ENCODE measurements around the gene CDAN1.
"Not testable (repeated sequence)": the region's sequence is repeated elsewhere in the genome, so short reads cannot be mapped to it uniquely, and the experiment has no call there.

The CDAN1 gene

GRCh38 chr15:42687740-42688139 is 49.2 kb downstream of the CDAN1 start:
- no peak overlapping the region for H3K9ac ChIP-seq (ENCODE audit: insufficient read length, low read depth)
- H3K36me3 ChIP-seq (ENCODE audit: insufficient read depth, insufficient read length, low read length) = peaks cover 75% of the 10 kb centered on the region
- H3K9me3 ChIP-seq (ENCODE audit: insufficient read depth, low read length) = 0 out of 2 replicates have a peak, but pooled peaks cover 5% of the 10 kb centered on the region
- no peak for DNase-seq (ENCODE audit: low read depth, low spot score)
- no peak for TF ChIP-seq YY1 (IDR thresholded peaks at IDR 0.05; ENCODE audit: insufficient read depth, insufficient read length)
- TF ChIP-seq ZNF274 (IDR thresholded peaks at IDR 0.05; ENCODE audit: low read depth, low read length) = no peak
- no peak for TF ChIP-seq SUZ12 (IDR thresholded peaks at IDR 0.05; ENCODE audit: extremely low read depth, insufficient read depth, insufficient read length)
- H3K4me3 ChIP-seq (ENCODE audit: insufficient read length, low read depth) = no peak overlapping the region
- H3K27me3 ChIP-seq (ENCODE audit: insufficient read depth, insufficient read length) = no peaks in the 10 kb centered on the region
- H3K4me1 ChIP-seq (ENCODE audit: insufficient read depth, insufficient read length) = no peaks in the 10 kb centered on the region

- no peak for TF ChIP-seq SUZ12 (IDR thresholded peaks at IDR 0.05; ENCODE audit: extremely low read depth, insufficient read depth, insufficient read length)
- TF ChIP-seq ZNF274 (IDR thresholded peaks at IDR 0.05; ENCODE audit: low read depth, low read length) = no peak
- TF ChIP-seq YY1 (IDR thresholded peaks at IDR 0.05; ENCODE audit: insufficient read depth, insufficient read length) = no peak
- DNase-seq (ENCODE audit: low read depth, low spot score) = no peak
Measured at GRCh38 chr15:42686281-42686680, 50.6 kb downstream of the CDAN1 start.

GRCh38 chr15:42681119-42681518 is 55.8 kb downstream of the CDAN1 start:
- H3K36me3 ChIP-seq (ENCODE audit: insufficient read depth, insufficient read length, low read length) = peaks cover 49% of the 10 kb centered on the region

More at GRCh38 chr15:42686281-42686680, 50.6 kb downstream of the CDAN1 start:
- H3K27me3 ChIP-seq (ENCODE audit: insufficient read depth, insufficient read length) = no peaks in the 10 kb centered on the region
- H3K36me3 ChIP-seq (ENCODE audit: insufficient read depth, insufficient read length, low read length) = peaks cover 74% of the 10 kb centered on the region
- H3K9me3 ChIP-seq (ENCODE audit: insufficient read depth, low read length) = 0 out of 2 replicates have a peak, but pooled peaks cover 5% of the 10 kb centered on the region
- no peak overlapping the region for H3K4me3 ChIP-seq (ENCODE audit: insufficient read length, low read depth)
- no peaks in the 10 kb centered on the region for H3K4me1 ChIP-seq (ENCODE audit: insufficient read depth, insufficient read length)
- H3K9ac ChIP-seq (ENCODE audit: insufficient read length, low read depth) = no peak overlapping the region

GRCh38 chr15:42680142-42680482 is 56.8 kb downstream of the CDAN1 start:
- DNase-seq (ENCODE audit: low read depth, low spot score); H3K4me1 ChIP-seq (ENCODE audit: insufficient read depth, insufficient read length); H3K4me3 ChIP-seq (ENCODE audit: insufficient read length, low read depth); H3K9me3 ChIP-seq (ENCODE audit: insufficient read depth, low read length); H3K27me3 ChIP-seq (ENCODE audit: insufficient read depth, insufficient read length); H3K9ac ChIP-seq (ENCODE audit: insufficient read length, low read depth): not testable (repeated sequence)
- peaks cover 48% of the 10 kb centered on the region for H3K36me3 ChIP-seq (ENCODE audit: insufficient read depth, insufficient read length, low read length)

More at GRCh38 chr15:42681119-42681518, 55.8 kb downstream of the CDAN1 start:
- Histone ChIP-seq H3K4me1 (ENCODE audit: insufficient read depth, insufficient read length) (no peaks in the 10 kb centered on the region), H3K9me3 (ENCODE audit: insufficient read depth, low read length) (no peaks in the 10 kb centered on the region), H3K4me3 (ENCODE audit: insufficient read length, low read depth) (no peak overlapping the region), H3K27me3 (ENCODE audit: insufficient read depth, insufficient read length) (no peaks in the 10 kb centered on the region), H3K9ac (ENCODE audit: insufficient read length, low read depth) (no peak overlapping the region)
- DNase-seq (ENCODE audit: low read depth, low spot score) = no peak
- no peak for TF ChIP-seq ZNF274 (IDR thresholded peaks at IDR 0.05; ENCODE audit: low read depth, low read length)

- peaks cover 45% of the 10 kb centered on the region for H3K36me3 ChIP-seq (ENCODE audit: insufficient read depth, insufficient read length, low read length)
- H3K9ac ChIP-seq (ENCODE audit: insufficient read length, low read depth) = no peak overlapping the region
- TF ChIP-seq SUZ12 (IDR thresholded peaks at IDR 0.05; ENCODE audit: extremely low read depth, insufficient read depth, insufficient read length) (no peak), ZNF274 (IDR thresholded peaks at IDR 0.05; ENCODE audit: low read depth, low read length) (no peak), YY1 (IDR thresholded peaks at IDR 0.05; ENCODE audit: insufficient read depth, insufficient read length) (no peak)
- no peaks in the 10 kb centered on the region for H3K27me3 ChIP-seq (ENCODE audit: insufficient read depth, insufficient read length)
- no peak for DNase-seq (ENCODE audit: low read depth, low spot score)
- H3K9me3 ChIP-seq (ENCODE audit: insufficient read depth, low read length) = no peaks in the 10 kb centered on the region
- H3K4me1 ChIP-seq (ENCODE audit: insufficient read depth, insufficient read length) = no peaks in the 10 kb centered on the region
- no peak overlapping the region for H3K4me3 ChIP-seq (ENCODE audit: insufficient read length, low read depth)
Measured at GRCh38 chr15:42679285-42680141, 57.4 kb downstream of the CDAN1 start.

- Histone ChIP-seq H3K9ac (ENCODE audit: insufficient read length, low read depth) (no peak overlapping the region), H3K4me1 (ENCODE audit: insufficient read depth, insufficient read length) (no peaks in the 10 kb centered on the region), H3K36me3 (ENCODE audit: insufficient read depth, insufficient read length, low read length) (peaks cover 19% of the 10 kb centered on the region), H3K27me3 (ENCODE audit: insufficient read depth, insufficient read length) (no peaks in the 10 kb centered on the region), H3K9me3 (ENCODE audit: insufficient read depth, low read length) (no peaks in the 10 kb centered on the region), H3K4me3 (ENCODE audit: insufficient read length, low read depth) (no peak overlapping the region)
- TF ChIP-seq SUZ12 (IDR thresholded peaks at IDR 0.05; ENCODE audit: extremely low read depth, insufficient read depth, insufficient read length) (no peak), ZNF274 (IDR thresholded peaks at IDR 0.05; ENCODE audit: low read depth, low read length) (no peak), YY1 (IDR thresholded peaks at IDR 0.05; ENCODE audit: insufficient read depth, insufficient read length) (no peak)
- no peak for DNase-seq (ENCODE audit: low read depth, low spot score)
Measured at GRCh38 chr15:42675021-42675420, 61.9 kb downstream of the CDAN1 start.

GRCh38 chr15:42674472-42674871 is 62.5 kb downstream of the CDAN1 start:
- no peak for DNase-seq (ENCODE audit: low read depth, low spot score)
- Histone ChIP-seq H3K9ac (ENCODE audit: insufficient read length, low read depth) (no peak overlapping the region), H3K9me3 (ENCODE audit: insufficient read depth, low read length) (no peaks in the 10 kb centered on the region), H3K36me3 (ENCODE audit: insufficient read depth, insufficient read length, low read length) (peaks cover 20% of the 10 kb centered on the region), H3K4me1 (ENCODE audit: insufficient read depth, insufficient read length) (no peaks in the 10 kb centered on the region), H3K4me3 (ENCODE audit: insufficient read length, low read depth) (no peak overlapping the region), H3K27me3 (ENCODE audit: insufficient read depth, insufficient read length) (no peaks in the 10 kb centered on the region)
- TF ChIP-seq YY1 (IDR thresholded peaks at IDR 0.05; ENCODE audit: insufficient read depth, insufficient read length) = no peak
- TF ChIP-seq SUZ12 (IDR thresholded peaks at IDR 0.05; ENCODE audit: extremely low read depth, insufficient read depth, insufficient read length) = no peak
- no peak for TF ChIP-seq ZNF274 (IDR thresholded peaks at IDR 0.05; ENCODE audit: low read depth, low read length)

Data from NT2/D1 (cell line).